HG02678 (cell line): ENCODE results near the gene PCK2.

Experiments used
- ATAC-seq: cut with Tn5 transposase; IDR thresholded peaks from one replicate; pipeline ENCODE4 v1.9.1; 2021; ENCODE audit warnings: mild to moderate bottlenecking, moderate library complexity; ENCODE audit not compliant: unreplicated experiment

Gene PCK2

DNA sequence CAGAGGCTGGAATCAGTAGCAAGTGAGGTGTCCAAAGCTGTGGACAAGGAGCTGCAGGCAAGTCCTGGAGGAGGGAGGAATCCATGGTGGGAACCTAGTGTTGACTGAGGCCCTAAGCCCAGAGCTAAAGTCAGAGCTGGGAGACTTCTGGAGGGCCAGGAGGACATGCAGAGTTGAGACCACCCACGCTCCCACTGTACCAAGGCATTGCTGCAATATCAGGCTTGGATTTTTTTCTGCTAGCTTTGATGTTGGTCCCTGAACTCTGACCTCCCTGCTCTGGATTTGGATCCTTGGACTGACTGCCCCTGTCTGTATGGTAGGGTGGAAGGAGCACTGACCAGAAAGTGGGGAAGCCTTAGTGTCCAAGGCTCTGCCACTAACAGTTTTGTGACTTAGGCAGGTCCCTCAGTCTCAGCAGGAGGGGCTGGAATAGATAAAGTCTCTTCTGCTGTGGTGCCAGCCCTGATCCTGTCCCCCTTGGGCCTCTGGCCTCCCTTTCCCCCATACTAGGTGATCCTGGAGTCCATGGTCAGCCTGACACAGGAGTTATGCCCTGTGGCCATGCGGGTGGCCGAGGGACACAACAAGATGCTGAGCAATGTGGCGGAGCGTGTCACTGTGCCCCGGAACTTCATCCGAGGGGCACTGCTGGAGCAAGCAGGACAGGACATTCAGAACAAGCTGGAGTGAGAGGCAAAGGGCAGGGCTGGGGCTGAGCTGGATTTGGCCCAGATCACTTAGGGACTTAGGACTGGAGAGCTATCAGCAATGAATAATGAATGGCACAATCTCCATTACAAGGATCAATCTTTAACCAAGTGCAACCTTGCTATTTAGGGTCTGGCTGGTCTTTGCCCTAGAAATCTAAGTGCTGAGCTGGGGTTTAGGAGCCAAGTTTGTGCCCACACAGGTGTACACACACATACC, 32.9 kb upstream of the PCK2 start:
- no peak for ATAC-seq

DNA sequence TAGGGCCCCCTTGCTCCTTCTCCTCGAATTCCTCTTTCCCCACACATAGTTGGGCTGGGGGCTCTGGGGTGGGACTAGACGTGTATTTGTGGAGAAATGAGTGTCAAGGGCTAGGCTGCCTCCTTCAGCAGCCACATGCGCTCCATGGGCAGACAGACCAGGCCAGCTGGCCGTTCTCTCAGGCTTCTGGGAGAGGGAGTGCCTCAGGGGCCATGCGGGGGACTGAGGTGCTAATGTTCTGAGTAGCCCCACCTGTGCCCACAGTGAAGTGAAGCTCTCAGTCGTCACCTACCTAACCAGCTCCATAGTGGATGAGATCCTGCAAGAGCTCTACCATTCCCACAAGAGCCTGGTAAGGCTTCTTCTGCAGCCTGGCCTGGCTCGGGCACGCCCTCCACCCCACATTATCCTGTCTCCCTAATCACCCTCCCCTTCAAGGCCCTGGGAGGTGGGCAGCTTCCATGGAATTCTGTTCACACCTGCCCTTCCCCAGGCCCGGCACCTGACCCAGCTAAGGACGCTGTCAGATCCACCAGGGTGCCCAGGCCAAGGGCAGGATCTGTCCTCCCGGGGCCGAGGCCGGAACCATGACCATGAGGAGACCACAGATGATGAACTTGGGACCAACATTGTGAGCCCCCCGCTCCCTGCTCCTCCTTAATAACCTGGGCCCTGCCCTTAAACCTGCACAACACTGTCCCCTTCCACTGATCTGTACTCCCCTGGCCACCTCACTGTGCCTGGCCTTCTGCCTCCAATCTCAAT, 31.7 kb upstream of the PCK2 start:
- no peak for ATAC-seq

DNA sequence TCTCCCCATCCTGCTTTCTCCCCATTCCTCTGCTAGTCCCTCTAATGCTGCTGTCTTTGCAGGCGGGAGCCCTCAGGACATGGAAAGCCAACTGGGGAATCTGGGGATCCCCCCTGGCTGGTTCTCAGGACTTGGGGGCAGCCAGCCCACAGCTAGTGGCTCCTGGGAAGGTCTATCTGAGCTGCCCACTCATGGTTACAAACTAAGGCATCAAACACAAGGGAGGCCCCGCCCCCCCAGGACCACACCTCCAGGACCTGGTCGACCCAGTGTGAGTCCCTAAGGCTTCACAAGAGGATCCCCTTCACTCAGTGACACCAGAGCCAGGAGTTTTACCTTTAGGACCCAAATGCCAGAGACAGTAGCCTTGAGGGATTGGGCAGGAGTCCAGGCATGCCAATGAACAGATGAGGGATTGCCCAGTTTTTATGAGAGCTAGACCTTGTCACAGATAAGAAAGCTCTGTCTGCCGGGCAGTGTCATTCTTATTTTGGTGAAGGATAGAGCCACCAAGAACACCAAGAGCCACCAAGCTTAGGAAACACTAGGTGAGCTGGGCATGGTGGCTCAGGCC, 30.8 kb upstream of the PCK2 start:
- ATAC-seq, result no peak

DNA sequence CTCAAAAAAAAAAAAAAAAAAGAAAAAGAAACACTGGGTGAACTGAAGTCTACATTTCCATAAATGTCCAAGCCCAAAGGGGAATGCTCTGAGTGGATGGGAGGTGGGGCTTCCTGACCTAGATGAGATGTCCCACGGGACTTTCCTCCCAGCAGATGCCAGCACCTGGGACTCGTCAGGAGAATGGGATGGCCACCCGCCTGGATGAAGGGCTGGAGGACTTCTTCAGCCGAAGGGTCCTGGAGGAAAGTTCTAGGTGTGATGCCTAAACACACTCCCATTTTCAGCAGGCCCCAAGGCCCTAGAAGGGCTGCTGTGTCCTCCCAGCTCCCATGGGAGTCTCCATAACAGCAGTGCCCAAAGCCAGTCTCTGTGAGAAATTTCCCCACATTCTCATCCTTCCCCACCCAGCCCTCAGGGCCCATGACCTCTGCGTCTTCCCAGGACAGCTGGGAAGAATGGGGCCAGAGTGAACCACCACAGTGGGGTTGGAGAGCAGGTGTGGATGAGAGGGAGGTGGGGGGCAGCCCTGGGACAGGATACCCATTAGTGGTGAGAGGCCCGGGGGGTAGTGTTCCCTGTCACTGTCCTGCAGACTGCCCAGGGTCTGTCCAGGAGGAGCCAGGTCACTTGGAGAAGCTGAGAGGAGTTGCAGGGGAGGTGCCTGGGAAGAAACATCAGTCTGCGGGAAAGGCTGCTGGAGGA, 29.9 kb upstream of the PCK2 start:
- ATAC-seq, result no peak

DNA sequence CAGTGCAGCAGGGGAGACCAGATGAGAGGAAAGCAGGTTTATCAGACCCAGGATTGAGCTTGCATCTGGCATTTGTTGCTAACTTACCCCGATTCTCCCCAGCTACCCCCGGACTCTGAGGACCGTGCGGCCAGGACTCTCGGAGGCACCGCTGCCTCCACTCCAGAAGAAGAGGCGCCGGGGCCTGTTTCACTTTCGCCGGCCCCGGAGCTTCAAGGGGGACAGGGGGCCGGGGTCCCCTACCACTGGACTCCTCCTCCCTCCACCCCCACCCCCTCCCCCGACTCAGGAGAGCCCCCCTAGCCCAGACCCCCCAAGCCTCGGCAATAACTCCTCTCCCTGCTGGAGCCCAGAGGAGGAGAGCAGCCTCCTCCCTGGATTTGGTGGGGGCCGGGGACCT, 29.3 kb upstream of the PCK2 start:
- ATAC-seq, result no peak

DNA sequence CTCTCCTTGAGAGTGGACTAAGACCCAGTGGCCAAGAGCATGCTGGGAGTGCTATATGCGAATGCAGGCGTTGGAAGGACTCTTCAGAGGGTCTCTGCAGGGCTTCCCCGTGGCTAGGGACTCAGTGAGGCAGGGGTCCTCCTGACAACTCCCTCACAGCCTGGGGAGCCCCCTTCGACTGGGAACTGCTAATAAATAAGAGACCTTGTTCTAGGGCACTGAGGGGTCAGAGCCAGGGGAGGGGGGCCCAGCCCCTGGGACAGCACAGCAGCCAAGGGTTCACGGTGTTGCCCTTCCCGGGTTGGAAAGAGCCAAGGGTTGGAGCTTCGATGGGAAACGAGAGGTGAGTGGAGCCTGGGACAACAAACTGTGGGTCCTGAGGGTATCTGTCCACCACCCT, 28.7 kb upstream of the PCK2 start:
- ATAC-seq, result no peak

DNA sequence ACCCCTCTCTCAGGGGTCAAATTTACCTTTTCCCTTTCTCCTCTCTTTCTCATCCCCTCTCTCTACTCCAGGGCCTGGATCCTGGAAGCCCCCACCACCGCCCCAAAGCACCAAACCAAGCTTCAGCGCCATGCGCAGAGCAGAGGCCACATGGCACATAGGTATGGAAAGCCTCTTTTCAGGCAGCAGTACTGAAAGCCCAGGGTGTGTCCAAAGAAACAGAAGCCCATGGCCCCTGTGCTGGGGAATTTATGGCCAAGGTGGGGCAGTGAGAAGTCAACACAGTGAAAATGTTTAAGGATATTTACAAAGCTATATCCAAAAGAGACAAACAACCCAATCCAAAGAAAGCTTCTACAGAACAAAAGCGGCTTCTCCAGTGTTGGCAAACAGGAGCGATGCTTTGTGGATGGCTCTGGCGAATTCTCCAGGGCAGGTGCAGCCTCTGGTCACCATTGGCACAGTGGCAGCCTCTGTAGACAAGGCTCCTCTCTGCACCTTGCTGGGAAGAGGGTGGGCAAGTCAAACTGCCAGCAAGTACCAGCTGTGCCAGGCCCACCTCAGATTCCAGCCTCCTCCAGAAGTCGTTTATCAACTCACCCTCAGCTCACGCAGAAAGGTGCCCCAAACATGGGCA, 27.5 kb upstream of the PCK2 start:
- no peak for ATAC-seq

DNA sequence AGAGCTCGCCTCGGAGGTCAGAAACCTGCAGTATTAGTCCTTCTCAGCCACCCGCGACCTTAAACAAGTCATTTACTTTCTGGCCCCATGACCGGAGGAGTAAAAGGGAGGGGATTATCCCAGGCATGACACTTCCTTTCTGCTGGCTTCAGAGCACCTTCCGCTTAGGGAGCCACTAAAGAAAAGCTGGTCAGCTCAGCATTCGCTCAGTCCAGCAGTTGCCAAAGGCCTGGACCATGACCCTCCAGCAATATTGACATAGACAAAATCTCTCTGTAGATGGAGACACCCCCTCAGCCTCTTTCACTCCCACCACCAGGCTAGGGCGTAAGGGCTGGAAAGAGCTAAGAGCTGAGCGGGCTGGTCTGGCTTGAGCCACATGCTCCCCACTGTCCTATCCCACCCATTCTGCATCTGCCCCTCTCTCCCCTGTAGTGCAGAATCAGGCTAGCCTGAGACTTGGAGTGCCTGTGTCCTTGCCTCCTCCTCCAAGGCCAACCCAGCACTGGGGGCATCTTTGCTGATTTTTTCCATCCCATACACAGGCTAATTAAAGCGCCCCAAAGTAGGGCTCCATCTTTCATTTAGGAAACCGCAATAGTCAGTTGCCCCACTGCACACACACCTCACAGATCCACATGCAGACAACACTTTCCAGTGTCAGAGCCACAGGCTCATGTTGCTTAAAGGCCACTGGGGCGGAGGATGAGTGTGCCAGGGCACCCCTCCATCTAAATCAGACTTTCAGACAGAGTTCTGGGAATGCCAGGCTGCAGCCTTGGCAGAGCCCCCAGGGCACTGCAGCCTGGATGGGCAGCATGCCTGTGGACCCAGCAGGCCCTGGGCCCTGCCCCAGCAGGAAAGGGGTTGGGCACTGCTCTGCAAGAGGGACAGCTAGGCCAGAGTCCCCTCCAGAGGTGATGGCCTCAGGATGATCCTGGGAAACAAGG, 26.7 kb upstream of the PCK2 start:
- no peak for ATAC-seq

DNA sequence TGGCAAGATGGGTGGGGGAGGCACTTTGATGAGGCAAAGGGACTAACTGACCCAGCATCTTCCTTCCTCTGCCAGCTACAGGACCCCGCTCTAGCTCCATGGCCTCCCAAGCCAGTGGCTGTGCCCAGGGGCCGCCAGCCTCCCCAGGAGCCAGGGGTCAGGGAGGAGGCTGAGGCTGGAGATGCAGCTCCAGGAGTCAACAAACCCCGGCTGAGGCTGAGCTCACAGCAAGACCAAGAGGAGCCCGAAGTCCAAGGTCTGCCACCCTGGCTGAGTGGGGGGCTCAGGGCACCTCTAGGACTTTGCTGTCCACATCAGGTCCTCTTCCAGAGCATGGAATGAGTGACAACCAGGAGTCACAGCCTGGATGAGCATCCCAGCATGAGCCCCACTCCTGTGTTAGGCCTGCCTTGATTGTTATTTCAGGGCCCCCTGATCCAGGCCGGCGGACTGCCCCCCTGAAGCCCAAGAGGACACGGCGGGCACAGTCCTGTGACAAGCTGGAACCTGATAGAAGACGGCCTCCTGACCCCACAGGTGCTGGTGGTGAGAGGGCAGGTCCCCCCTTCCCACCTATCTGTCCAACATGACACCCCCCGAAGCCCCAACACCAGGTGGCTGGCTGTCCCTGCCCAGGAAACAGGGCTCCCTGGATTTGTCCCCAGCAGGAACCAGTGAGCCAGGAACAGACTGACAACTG, 25.2 kb upstream of the PCK2 start:
- no peak for ATAC-seq

DNA sequence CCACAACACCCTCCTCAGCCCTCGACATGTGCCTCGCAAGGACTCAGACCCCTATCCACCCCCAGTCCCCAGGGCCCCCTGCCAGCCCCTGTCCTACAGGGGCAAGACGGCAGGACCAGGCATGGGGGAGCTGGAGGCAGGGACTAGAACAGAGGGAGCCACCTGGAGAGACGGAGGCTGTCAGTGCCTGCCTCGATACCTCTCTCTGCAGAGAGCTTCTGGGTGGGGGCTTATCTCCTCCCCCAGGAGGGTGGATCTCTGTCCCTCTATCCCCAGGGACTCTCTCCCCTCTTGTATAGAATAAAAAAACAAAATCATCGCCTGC, 24.7 kb upstream of the PCK2 start:
- no peak for ATAC-seq

DNA sequence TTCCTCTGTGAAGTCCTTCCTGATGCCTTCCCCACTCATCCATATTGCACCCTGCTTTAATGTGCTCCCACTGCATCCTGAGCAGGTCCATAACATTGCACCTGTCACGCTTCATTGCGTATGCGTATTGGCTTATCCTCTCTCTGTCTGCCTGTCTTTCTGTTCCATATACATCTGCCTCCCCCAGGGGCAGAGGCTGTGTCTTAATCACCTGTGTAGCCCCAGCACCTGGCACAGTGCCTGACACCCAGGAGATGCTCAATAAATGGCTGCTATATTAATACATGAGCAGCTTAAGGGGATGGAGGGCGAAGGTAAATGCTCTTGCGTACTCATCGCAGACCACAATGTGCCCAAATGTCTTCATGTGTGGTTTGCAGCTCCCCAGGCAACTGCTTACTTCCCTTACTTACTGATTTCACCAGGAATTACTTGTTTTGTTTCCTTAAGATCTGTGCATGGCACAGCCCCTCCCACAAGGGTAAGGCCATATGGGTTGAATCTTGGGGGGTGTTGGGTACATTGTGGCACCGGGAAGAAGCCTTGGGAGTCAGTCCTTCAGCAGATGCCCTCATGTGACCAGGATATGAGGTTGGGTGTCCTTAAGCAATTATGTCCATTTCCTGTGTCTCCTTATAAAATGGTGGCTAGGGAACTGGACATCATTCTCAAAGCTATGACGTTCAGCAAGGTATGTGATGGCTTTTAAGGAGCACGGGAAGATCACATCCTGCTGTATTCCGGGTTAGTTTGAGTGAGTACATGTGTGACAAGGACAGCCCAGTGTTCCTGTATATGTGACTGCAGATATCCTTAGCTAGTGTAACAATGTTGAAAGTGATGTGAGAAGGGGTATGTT, 23.6 kb upstream of the PCK2 start:
- ATAC-seq, result no peak

DNA sequence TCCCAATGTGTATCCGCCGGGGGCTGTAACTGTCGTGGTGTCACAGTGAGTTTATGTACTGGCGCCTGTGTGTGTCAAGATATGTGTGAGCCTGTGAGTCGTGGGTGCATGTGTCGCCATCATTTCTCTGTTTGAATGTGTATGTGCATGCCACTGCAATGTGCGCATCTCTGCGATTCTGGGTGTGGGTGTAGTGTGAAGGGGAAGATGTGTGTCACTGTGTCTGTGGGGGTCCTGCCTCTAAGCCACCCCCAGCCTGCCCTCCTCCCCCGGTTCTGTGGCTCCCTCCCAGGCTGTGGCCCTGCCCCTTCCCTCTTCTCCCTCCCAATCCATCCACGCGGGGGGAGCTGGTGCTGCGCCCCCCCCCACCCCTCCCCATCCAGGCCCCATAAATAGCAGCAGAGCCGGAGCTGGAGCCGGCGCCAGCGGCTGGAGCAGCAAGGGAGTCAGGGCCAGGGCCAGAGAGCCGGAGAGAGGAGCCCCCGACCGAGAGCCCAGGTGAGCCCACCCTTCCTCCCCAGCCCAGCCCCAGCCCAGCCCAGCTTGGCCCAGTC, 22.9 kb upstream of the PCK2 start, which contains the start of gene CPNE6:
TSS of gene CPNE6 (plus strand) at position 419 of the 554 bp plus-strand sequence. CDS start 1,375 bp downstream, outside the sequence.
- ATAC-seq, result no peak

DNA sequence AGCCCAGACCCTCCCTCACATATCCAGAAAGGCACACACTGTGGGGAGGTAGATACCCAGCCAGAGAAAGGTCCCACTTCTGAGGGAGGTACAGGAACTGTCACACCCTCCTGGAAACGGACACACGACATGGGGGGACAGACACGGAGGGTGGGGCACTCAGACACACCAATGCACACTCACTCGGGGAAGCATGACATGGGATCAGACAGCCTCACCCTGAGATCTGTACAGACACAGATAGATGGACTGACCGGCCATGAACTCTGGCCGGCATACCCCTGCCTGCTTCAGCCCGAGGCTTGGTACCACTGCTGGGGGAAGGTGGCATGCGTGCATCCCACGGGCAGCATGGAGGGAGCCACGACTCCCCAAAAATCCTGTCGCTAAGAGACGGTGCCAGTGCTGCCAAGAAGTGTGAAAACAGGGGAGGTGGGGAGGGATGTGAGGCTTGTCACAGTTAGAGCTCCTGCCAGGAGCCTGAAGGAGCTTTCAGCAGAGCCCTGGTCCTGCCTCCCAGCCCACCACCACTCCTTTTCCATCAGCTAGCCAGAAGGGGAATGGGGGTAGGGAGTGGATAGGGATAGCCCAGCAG, 22.2 kb upstream of the PCK2 start:
- ATAC-seq, result no peak

DNA sequence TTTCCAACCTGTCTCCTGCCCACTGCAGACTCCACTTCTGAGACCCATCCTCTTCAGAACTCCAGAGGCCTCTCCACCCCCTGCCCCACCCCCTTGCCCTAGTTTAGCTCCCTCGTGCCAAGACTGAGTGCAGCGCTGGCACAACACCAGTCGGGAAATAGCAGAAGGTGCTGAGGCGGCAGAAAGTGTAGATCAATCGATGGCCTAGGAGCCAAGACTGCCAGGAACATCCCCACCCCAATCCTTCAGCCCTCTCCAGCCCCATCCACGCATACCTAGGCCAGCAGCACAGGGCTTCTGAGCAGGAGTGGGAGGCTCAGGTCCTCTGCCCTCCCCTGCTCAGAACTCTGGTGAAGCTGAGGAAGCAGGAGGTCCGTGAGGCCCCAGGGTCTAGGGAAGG, 21.7 kb upstream of the PCK2 start:
- no peak for ATAC-seq

DNA sequence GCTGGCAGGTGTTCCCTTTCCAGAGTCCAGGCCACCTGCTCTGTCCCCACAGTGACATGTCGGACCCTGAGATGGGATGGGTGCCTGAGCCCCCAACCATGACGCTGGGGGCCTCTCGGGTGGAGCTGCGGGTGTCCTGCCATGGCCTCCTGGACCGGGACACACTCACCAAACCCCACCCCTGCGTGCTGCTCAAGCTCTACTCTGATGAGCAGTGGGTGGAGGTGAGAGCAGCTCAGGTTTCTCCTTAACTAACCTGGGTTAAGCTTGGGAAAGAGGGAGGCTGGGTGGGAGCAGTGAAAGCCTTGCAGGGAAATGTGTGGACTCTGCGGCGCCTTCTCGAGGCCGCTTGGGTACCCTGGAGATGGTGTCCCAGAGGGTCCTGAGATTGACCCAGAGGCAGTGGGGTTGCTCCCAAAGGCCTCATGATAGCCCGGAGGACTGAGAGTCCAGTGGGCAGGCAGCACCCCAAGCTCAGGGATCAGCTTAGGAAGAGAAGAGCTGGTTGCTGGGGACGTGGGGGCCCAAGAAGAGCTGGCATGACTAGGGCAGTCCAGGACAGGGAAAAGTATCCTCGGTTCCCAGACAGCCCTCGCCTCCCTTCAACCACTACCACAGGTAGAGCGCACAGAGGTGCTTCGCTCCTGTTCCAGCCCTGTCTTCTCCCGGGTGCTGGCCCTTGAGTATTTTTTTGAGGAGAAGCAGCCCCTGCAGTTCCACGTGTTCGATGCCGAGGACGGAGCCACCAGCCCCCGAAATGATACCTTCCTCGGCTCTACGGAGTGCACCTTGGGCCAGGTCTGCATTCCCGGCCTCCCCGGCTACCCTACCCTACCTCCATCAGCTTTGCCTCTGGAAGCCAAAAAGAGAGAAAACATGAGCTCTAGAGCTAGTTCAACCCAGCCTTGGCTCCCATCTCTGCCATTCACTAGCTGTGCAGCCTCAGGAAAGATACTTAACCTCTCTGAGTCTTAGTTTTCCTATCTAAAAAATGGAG, 20.9 kb upstream of the PCK2 start:
- ATAC-seq, result no peak
